Ectodermal cell (in vitro differentiated cells): ENCODE results near the gene CYP4A22.
"Not testable (repeated sequence)": the region's sequence is repeated elsewhere in the genome, so short reads cannot be mapped to it uniquely, and the experiment has no call there.

ENCODE experiments used
- H3K27ac ChIP-seq: 2 replicates; pipeline ENCODE4 v1.7.0; 2013; ENCODE audit warnings: mild to moderate bottlenecking, low read depth, low read length; ENCODE audit not compliant: insufficient read depth, poor library complexity, severe bottlenecking
- H3K27me3 ChIP-seq: 2 replicates; pipeline ENCODE4 v1.7.0; 2013; ENCODE audit warnings: mild to moderate bottlenecking, low read length; ENCODE audit not compliant: insufficient read depth, control insufficient read depth, poor library complexity, severe bottlenecking
- H3K36me3 ChIP-seq: one replicate; pipeline ENCODE4 v1.7.0; 2013; ENCODE audit warnings: low read length; ENCODE audit not compliant: control insufficient read depth, insufficient read depth
- H3K4me1 ChIP-seq: one replicate; pipeline ENCODE4 v1.7.0; 2013; ENCODE audit warnings: low read length; ENCODE audit not compliant: control insufficient read depth, insufficient read depth
- H3K4me3 ChIP-seq: 2 replicates; pipeline ENCODE4 v1.7.0; 2013; ENCODE audit warnings: low read depth, low read length, control low read depth; ENCODE audit not compliant: insufficient read depth
- H3K9me3 ChIP-seq: 2 replicates; pipeline ENCODE4 v1.7.0; 2013; ENCODE audit warnings: mild to moderate bottlenecking, low read length, moderate library complexity; ENCODE audit not compliant: control insufficient read depth
- WGBS, 2 experiments: methylation state at CpG; one replicate each; pipeline ENCODE4 v1.1.7; 2013; ENCODE audit warnings: missing lambda C conversion rate in 2 of 2; 5-methylcytosine and 5-hydroxymethylcytosine counted together

Gene CYP4A22

GRCh38 chr1:47149162-47149561 lies 11.9 kb downstream of the CYP4A22 start:
- not testable (repeated sequence) for H3K36me3 ChIP-seq

GRCh38 chr1:47156457-47156856 lies 19.2 kb downstream of the CYP4A22 start:
- not testable (repeated sequence) for H3K27ac ChIP-seq, H3K9me3 ChIP-seq, H3K4me3 ChIP-seq, H3K27me3 ChIP-seq, H3K4me1 ChIP-seq, H3K36me3 ChIP-seq

More at GRCh38 chr1:47149162-47149561, 11.9 kb downstream of the CYP4A22 start:
- not testable (repeated sequence) for H3K9me3 ChIP-seq, H3K4me3 ChIP-seq, H3K4me1 ChIP-seq, H3K27me3 ChIP-seq, H3K27ac ChIP-seq
- whole genome bisulfite sequencing, 2 experiments: 74 to 80% methylated on average over 9 of the region's 9 CpGs

GRCh38 chr1:47157957-47158356 lies 20.7 kb downstream of the CYP4A22 start:
- H3K36me3 ChIP-seq, H3K4me1 ChIP-seq, H3K27me3 ChIP-seq, H3K9me3 ChIP-seq, H3K27ac ChIP-seq, H3K4me3 ChIP-seq: not testable (repeated sequence)
- 83 to 89% methylated on average over 2 of the region's 3 CpGs for WGBS, 2 experiments

GRCh38 chr1:47160716-47161115 lies 23.5 kb downstream of the CYP4A22 start:
- H3K27ac ChIP-seq: no peak overlapping the region
- no peaks in the 10 kb centered on the region for H3K27me3 ChIP-seq
- H3K4me1 ChIP-seq: no peaks in the 10 kb centered on the region
- no peaks in the 10 kb centered on the region for H3K36me3 ChIP-seq
- H3K4me3 ChIP-seq: no peak overlapping the region
- H3K9me3 ChIP-seq: no peaks in the 10 kb centered on the region

- Histone ChIP-seq H3K36me3 (no peaks in the 10 kb centered on the region), H3K9me3 (no peaks in the 10 kb centered on the region), H3K27ac (no peak overlapping the region), H3K4me1 (no peaks in the 10 kb centered on the region), H3K4me3 (no peak overlapping the region), H3K27me3 (no peaks in the 10 kb centered on the region)
- WGBS, 2 experiments: 88 to 91% methylated on average over 5 of the region's 5 CpGs
These were observed 24.2 kb downstream of the CYP4A22 start for GRCh38 chr1:47161298-47162040.

- no peak overlapping the region for H3K27ac ChIP-seq
- no peak overlapping the region for H3K4me3 ChIP-seq
- H3K9me3 ChIP-seq: no peaks in the 10 kb centered on the region
- no peaks in the 10 kb centered on the region for H3K4me1 ChIP-seq
- no peaks in the 10 kb centered on the region for H3K36me3 ChIP-seq
- no peaks in the 10 kb centered on the region for H3K27me3 ChIP-seq
These were observed 27.3 kb downstream of the CYP4A22 start for GRCh38 chr1:47164552-47164951.

- Histone ChIP-seq H3K9me3 (no peaks in the 10 kb centered on the region), H3K27ac (no peak overlapping the region), H3K27me3 (no peaks in the 10 kb centered on the region), H3K36me3 (no peaks in the 10 kb centered on the region), H3K4me1 (no peaks in the 10 kb centered on the region), H3K4me3 (no peak overlapping the region)
- 89 to 93% methylated on average over 5 of the region's 5 CpGs for WGBS, 2 experiments
These were observed 35.5 kb downstream of the CYP4A22 start for GRCh38 chr1:47172782-47173181.

- Histone ChIP-seq H3K27ac (no peak overlapping the region), H3K27me3 (peaks cover 4% of the 10 kb centered on the region), H3K36me3 (no peaks in the 10 kb centered on the region), H3K9me3 (no peaks in the 10 kb centered on the region), H3K4me1 (no peaks in the 10 kb centered on the region), H3K4me3 (no peak overlapping the region)
These were observed 37.4 kb downstream of the CYP4A22 start for GRCh38 chr1:47174656-47175020.

- Histone ChIP-seq H3K9me3 (no peaks in the 10 kb centered on the region), H3K36me3 (no peaks in the 10 kb centered on the region), H3K4me3 (no peak overlapping the region), H3K27ac (no peak overlapping the region), H3K4me1 (no peaks in the 10 kb centered on the region), H3K27me3 (peaks cover 12% of the 10 kb centered on the region)
- WGBS, 2 experiments: 25 to 28% methylated on average over 11 of the region's 11 CpGs
These were observed 38.1 kb downstream of the CYP4A22 start for GRCh38 chr1:47175227-47175934.

- Histone ChIP-seq H3K27me3 (peaks cover 17% of the 10 kb centered on the region), H3K9me3 (no peaks in the 10 kb centered on the region), H3K36me3 (no peaks in the 10 kb centered on the region), H3K4me3 (no peak overlapping the region), H3K27ac (no peak overlapping the region), H3K4me1 (no peaks in the 10 kb centered on the region)
- 92 to 94% methylated on average over 5 to 6 of the region's 6 CpGs for WGBS, 2 experiments
These were observed 40.8 kb downstream of the CYP4A22 start for GRCh38 chr1:47178020-47178419.
